HG02759 (cell line): Measurements from ENCODE around the gene CFAP97D1.
A peak's percentile ranks its signal among the peaks of the same experiment; 100 is the strongest.

ENCODE experiments used
- ATAC-seq: cut with Tn5 transposase; IDR thresholded peaks from one replicate; pipeline ENCODE4 v1.9.1; 2021; ENCODE audit warnings: mild to moderate bottlenecking, moderate library complexity; ENCODE audit not compliant: unreplicated experiment

CFAP97D1 gene

GRCh38 chr17:43780135-43780534, at the start of gene CFAP97D1:
CFAP97D1 (plus strand) TSS chr17:43780435; CDS start chr17:43780463, 28 bp downstream.
- no peak for ATAC-seq

DNA sequence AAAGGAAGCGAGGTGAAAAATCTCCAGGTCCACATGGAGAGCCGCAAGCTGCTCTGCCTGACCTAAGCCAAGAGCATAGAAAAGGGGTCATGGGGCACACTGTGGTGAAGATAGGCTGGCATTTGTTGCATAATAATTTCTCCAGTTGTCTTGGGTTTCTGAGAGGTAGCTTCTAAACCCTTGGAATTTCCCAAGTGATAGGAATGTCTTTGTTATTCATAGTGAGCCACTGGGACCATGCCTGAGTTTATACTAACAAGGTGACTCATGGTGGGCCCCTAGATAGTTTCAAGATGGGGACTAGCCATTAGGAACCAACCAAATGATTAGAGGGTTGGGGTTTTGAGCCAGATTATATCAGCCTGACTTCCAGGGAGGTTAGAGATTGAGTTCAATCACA, 47.3 kb upstream of the CFAP97D1 start:
- ATAC-seq = no peak

DNA sequence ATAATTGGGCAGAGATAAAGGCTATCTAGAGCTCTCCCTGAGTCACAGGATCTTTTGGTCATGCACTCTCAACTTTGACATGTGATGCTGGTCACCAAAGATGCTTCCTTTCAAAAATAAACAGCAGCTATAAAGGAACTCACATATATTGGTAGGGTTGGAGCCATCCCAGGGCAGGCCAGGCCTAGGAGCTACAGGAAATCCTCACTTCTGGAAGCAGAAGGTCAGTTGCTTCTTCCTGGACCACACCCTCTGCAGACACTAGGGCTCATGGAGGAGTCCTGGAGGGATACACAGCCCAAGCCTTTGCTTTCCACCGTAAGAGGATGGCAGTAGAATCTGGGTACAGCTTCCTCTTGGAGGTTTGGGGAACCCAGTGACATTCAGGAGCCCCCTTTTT, 46.3 kb upstream of the CFAP97D1 start:
- no peak for ATAC-seq

- ATAC-seq = no peak
These were observed 45.9 kb upstream of the CFAP97D1 start for GRCh38 chr17:43734376-43734775.

- no peak for ATAC-seq
These were observed 43.8 kb upstream of the CFAP97D1 start for GRCh38 chr17:43736389-43736788.

DNA sequence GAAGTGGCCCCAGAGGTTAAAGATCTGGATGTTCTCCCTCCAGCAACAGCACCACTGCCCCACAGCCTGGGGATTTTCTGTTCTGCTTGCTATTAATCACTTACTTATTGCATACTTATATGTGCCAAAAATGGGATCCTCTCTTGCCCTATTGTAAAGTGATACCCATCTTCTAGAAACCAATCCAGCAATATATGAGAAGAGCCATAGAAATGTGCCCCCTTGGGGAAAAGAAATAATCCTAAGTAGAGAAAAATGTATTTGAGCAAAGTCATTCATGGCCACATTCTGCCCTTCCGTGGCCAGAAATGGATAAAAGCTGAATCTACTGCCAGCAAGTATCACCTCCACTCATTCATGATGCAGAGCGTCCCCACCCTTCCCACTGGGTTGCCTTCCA, 42.5 kb upstream of the CFAP97D1 start:
- ATAC-seq = no peak

DNA sequence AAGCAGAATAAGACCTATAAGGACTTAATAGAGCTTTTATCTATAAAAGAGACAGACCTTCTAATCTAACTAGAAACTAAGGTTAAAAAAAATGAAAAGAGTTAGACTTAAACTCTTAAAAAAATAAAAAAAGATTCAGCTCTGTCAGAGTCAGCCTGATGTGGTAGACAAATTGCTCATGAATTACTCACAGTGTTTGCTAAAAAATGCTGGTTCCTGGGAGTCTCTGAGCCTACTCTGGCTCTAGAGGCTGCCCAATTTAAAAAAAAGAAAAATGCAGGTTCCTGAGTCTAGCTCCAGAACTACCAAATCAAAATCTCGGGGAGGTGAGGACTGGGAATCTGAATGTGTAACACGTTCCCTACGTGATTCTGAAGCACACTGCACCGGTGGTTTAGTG, 39.7 kb upstream of the CFAP97D1 start:
- ATAC-seq = no peak

DNA sequence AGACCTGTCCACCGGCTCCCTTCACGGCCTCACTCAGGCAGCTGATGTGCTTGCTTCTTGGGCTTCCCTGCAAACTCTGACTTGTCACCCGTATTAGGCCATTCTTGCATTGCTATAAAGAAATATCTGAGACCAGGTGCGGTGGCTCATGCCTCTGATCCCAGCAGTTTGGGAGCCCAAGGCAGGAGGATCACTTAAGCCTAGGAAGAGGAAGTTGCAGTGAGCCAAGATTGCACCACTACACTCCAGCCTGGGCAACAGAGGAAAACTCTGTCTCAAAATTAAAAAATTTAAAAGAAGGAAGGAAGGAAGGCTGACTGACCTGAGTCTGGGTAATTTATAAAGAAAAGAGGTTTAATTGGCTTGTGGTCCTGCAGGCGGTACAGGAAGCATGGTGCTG, 38.6 kb upstream of the CFAP97D1 start:
- ATAC-seq = no peak

DNA sequence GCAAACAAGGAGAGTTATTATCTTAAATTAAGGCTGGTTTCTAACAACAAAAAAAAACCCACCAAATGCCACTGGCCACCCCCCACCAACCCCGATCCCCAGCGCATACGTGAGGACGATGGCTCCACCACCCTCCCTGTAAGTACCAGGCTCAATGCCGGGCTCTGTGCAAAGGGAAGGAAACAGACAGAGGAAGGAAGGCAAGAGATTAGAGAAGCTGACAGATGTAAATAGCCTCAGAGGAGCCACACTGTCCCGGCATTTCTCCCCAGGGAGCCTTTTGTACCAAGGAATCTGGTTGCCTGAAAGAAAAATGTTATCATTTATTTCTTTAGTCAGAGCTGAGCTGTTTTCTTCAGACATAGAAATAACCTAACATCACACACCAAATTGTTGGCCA, 34.7 kb upstream of the CFAP97D1 start:
- no peak for ATAC-seq

DNA sequence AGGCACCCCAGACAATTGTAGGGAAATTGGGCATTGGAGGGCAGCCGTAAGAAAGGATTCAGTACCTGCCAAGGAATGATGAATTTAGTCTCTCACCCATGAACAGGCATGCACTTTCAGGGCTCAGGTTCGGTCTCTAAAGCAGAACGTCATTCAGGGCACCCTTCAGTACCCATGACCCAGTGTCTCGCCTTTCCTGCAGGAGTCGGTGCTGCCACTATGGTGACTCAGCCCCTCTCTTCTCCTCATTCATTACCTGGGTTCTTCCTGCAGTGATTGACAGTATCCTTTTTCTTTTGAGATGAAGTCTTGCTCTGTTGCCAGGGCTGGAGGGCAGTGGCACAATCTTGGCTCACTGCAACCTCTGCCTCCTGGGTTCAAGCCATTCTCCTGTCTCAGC, 30.1 kb upstream of the CFAP97D1 start:
- ATAC-seq = no peak

GRCh38 chr17:43753493-43754129, 26.6 kb upstream of the CFAP97D1 start:
- no peak for ATAC-seq

GRCh38 chr17:43754947-43755346, 25.3 kb upstream of the CFAP97D1 start:
- ATAC-seq = no peak

DNA sequence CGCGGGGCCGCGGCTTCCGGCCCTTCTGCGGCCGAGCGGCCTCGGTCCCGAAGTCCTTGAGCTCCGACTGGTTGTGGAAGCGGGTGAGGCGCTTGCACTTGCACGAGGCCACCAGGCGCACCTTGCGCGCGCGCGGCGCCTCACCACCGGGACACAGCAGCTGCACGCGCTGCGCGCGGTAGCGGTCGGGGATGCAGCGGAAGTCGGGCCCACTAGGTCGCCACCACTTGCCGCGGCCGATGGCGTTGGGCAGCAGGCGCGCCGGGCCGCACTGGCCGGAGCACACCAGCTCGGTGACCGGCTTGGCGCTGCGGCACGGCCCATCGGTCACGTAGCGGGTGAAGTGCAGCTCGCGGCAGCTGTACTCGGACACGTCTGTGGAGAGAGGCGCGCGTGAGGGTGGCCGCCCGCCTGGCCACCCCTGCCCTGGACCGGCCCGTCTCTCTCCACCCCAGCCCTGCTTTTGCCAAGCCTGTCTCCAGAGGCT, 24.8 kb upstream of the CFAP97D1 start:
- no peak for ATAC-seq

DNA sequence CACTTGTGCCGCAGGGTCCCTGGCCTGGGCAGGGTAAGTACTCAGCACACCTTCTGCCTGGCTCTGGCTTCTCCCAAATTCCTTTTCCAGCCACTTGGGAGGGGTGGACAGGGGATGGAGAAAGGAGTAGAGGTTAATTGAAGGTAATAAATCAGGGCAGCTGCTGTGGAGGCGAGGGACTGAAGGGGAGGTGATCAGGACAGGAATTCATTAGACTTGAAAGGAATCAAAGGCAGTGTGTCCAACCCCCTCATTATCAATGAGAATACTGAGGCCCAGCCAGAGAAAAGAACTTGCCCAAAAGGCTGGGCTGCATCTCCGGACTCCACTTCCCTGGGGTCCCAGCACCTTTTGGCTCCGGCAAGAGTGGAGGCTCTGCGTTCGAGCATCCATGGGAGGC, 24.0 kb upstream of the CFAP97D1 start:
- ATAC-seq = no peak

GRCh38 chr17:43757171-43757660, 23.0 kb upstream of the CFAP97D1 start:
- ATAC-seq = no peak

- no peak for ATAC-seq
These were observed 22.1 kb upstream of the CFAP97D1 start for GRCh38 chr17:43758086-43758485.

DNA sequence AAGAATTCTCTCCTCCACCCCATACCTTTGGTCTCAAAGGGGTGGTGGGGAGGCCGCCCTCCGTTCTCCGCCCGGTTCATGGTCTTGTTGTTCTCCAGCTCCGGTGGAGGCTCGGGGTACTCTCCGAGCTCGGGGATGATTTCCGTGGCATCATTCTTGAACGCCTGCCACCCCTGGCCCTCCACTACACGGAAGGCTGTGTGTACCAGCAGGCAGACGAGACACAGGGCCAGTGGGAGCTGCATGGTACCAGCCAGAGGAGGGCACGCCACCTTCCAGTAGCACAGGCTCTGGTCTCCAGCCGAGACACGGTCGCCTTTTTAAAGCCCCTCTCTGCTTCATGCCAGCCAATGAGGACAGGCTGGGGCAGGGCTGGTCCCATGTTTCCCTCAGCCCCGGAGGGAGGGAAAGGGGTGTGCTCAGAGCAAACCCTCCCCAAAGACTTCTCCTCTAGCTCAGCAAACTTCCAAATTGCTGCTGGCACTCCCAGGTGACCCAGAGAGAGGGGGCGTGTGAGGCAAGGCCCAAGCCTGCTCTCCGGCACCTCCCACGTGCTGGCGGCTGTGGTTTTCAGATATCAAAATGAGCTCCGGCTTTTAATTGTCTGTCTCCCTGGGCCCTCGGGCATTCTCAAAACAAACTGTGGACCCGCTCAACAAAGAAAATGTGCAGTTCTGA, 21.6 kb upstream of the CFAP97D1 start, which contains the start of gene SOST:
Gene SOST, minus strand, starts transcription at position 295 of the 678 bp plus-strand sequence. Its CDS starts 50 bp downstream, at position 245.
- ATAC-seq = no peak

- ATAC-seq = no peak
These were observed 20.4 kb upstream of the CFAP97D1 start for GRCh38 chr17:43759836-43760235.

DNA sequence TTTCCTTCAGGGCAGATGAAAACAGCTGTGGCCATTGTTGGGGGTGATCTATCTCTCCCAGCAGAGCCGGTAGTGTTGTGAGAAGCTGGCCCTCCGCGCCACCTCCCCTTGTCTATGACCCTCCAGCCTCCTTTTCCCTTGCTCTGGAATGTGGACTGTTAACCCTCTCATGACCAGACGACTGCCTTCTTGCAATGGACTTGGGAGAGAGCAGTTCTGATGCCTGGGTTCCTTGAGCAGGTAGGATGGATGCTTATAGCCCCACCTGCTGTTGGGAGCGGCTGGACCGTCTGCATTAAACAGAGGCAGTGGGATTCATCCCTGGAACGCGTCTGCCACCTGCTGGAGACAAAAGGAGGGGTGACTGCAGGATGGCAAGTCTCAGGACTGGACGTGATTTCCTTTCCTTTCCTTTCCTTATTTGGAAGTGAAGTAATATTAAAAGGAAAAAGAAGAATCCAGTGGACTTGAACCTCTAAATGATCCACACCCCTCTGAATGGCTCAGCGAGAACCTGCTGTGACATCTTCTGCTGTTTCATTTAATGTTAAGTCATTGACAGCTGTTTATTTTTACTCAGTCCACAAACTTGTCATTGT, 19.9 kb upstream of the CFAP97D1 start:
- ATAC-seq = peak; percentile 50

DNA sequence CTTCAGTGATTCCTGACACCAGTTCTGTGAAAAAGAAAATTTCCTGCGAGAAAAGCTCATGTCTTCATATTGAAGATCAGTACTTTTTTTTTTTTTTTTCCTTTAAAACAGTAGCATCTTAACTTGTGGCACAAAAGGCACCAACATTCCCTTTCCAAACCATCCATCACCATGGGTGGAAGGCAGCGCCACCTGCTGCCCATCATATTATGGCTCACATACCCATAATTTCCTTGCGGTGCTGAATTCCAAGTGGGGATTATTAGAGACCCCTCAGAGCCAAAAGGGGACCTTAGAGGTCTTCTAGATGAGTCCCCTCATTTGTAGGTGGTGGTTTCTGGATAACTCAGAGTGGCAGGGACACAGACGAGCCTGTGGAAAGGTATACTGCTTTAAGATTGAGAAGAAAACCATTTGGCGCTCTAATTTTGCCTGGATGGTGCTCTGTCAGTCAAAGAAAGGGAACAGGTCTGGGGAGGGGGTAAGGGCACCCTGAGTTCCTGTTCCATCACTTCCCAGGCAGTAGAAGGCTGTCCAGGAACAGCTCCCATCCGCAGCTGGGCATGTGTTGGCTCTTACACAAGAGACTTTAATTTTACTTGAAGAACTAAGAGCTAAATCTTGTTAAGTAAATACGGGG, 13.7 kb upstream of the CFAP97D1 start:
- no peak for ATAC-seq

GRCh38 chr17:43767053-43767712, 13.1 kb upstream of the CFAP97D1 start:
- ATAC-seq = no peak
